ENCODE results near the gene HLTF. TPM values are rescaled to one million over a fixed set of nuclear protein-coding genes. Genes with fewer than 3 reads are reported as not detected.

The HLTF gene
- total and polyA plus RNA-seq, 2 of the 4 experiments (the other 2 are of a cell fraction), result 12.6 to 39.1 TPM

DNA sequence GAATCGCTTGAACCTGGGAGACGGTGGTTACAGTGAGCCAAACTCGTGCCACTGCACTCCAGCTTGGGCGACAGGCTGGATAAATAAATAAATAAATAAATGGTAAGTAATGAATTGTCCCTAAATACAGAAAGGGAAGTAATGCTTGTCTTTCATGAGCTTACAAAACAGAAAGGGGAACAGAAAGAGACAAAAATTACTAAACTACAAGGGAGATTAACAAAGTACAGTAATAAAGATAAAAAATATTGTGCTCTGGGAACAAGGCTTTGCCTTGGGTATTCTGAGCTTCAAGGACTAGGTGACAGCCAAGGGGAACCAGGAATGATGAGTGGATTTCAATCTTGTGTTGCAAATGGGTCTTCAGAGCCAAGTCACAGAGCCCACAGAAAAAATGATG, 9.2 kb upstream of the HLTF start:
- Histone ChIP-seq H3K36me3 (ENCODE audit: control insufficient read depth, insufficient read depth, low read length) (no peaks in the 10 kb centered on the region), H3K9me1 (ENCODE audit: insufficient read depth, low read length) (no peaks in the 10 kb centered on the region), H3K79me1 (ENCODE audit: low read depth in 1 of 2, low read length in 2 of 2) (no peaks in the 10 kb centered on the region), H2BK120ac (ENCODE audit: low read depth, low read length) (no peak overlapping the region), H3K9me3 (ENCODE audit: control insufficient read depth, insufficient read depth, low read length) (no peaks in the 10 kb centered on the region), H2AK5ac (ENCODE audit: low read depth, low read length) (no peak overlapping the region), H4K91ac (ENCODE audit: insufficient read depth, low read depth, low read length) (no peak overlapping the region), H3K56ac (ENCODE audit: extremely low read depth, insufficient read depth, low read length) (no peak overlapping the region), H3K23ac (ENCODE audit: low read depth, low read length) (no peak overlapping the region), H3K14ac (replicated peaks; ENCODE audit: low read depth, low read length) (no peak overlapping the region), H4K5ac (ENCODE audit: low read depth, low read length) (no peak overlapping the region), H2BK5ac (ENCODE audit: low read depth, low read length, poor library complexity, severe bottlenecking) (no peak overlapping the region), H3K4ac (ENCODE audit: low read depth, low read length) (no peak overlapping the region), H3K18ac (ENCODE audit: low read depth, low read length) (no peak overlapping the region), H3K4me2 (ENCODE audit: low read depth, low read length) (no peak overlapping the region), H2AK9ac (replicated peaks; ENCODE audit: low read depth, low read length, poor library complexity) (no peak overlapping the region), H3K4me1 (ENCODE audit: control insufficient read depth, insufficient read depth, low read length) (no peaks in the 10 kb centered on the region), H2AFZ (replicated peaks; ENCODE audit: low read length, poor library complexity) (no peak overlapping the region), H3K4me3 (ENCODE audit: insufficient read depth, low read depth, low read length) (no peak overlapping the region), H4K8ac (ENCODE audit: low read depth in 2 of 2, low read length in 2 of 2) (no peak overlapping the region), H3K27ac (ENCODE audit: insufficient read depth, low read length) (no peak overlapping the region), H3K27me3 (ENCODE audit: control insufficient read depth, insufficient read depth, low read length) (no peaks in the 10 kb centered on the region), H2BK20ac (ENCODE audit: low read depth, low read length) (no peak overlapping the region), H2BK15ac (ENCODE audit: low read depth, low read length) (no peak overlapping the region), H3K9ac (ENCODE audit: low read depth, low read length) (no peak overlapping the region), H4K20me1 (ENCODE audit: insufficient read depth, low read length) (no peaks in the 10 kb centered on the region)
- intact Hi-C loops (cut with micrococcal nuclease) (no loop called here), dilution Hi-C loops (cut with HindIII; ENCODE audit: low sequenced_read_pairs, unreplicated experiment) (no loop called here), in situ Hi-C loops (cut with MboI; ENCODE audit: low sequenced_read_pairs) (no loop called here)
- ATAC-seq (ENCODE audit: low read depth) (no peak), DNase-seq (no peak)
- ChIA-PET CTCF (no interaction called here), POLR2A (ENCODE audit: unreplicated experiment) (no interaction called here)
- no TSS peak for BruUV-seq (replicated peaks)
- no CpG with 5 or more reads among the region's 4 CpGs for WGBS, 2 experiments (ENCODE audit: extremely low coverage in 2 of 2, insufficient read length in 1 of 2)
- TF ChIP-seq FOS (IDR thresholded peaks at IDR 0.05; ENCODE audit: low read depth, low read length) (no peak), RFX5 (IDR thresholded peaks at IDR 0.05; ENCODE audit: low read depth, low read length) (no peak), RAD21 (IDR thresholded peaks at IDR 0.05; ENCODE audit: low read length) (no peak), BHLHE40 (IDR thresholded peaks at IDR 0.05; ENCODE audit: low read depth, low read length) (no peak), SMC3 (IDR thresholded peaks at IDR 0.05; ENCODE audit: low read depth, low read length) (no peak), CTCF (conservative IDR thresholded peaks at IDR 0.05; ENCODE audit: low read depth, low read length) (no peak), NFE2L2 (IDR thresholded peaks at IDR 0.05; ENCODE audit: low read depth, low read length) (no peak), MAZ (IDR thresholded peaks at IDR 0.05; ENCODE audit: borderline replicate concordance, low read depth, low read length) (no peak), MXI1 (IDR thresholded peaks at IDR 0.05; ENCODE audit: borderline replicate concordance, low read depth, low read length) (no peak), POLR2A (IDR thresholded peaks at IDR 0.05; ENCODE audit: low read depth, low read length) (no peak), MAFK (IDR thresholded peaks at IDR 0.05; ENCODE audit: low read depth, low read length) (no peak), CEBPB (IDR thresholded peaks at IDR 0.05; ENCODE audit: low read depth, low read length) (no peak), CHD1 (IDR thresholded peaks at IDR 0.05; ENCODE audit: low read depth, low read length) (no peak)
- TF ChIP-seq, protein P1, sequence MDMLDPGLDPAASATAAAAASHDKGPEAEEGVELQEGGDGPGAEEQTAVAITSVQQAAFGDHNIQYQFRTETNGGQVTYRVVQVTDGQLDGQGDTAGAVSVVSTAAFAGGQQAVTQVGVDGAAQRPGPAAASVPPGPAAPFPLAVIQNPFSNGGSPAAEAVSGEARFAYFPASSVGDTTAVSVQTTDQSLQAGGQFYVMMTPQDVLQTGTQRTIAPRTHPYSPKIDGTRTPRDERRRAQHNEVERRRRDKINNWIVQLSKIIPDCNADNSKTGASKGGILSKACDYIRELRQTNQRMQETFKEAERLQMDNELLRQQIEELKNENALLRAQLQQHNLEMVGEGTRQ (IDR thresholded peaks at IDR 0.05; ENCODE audit: low read depth, low read length), result no peak
- TF ChIP-seq, protein P2, sequence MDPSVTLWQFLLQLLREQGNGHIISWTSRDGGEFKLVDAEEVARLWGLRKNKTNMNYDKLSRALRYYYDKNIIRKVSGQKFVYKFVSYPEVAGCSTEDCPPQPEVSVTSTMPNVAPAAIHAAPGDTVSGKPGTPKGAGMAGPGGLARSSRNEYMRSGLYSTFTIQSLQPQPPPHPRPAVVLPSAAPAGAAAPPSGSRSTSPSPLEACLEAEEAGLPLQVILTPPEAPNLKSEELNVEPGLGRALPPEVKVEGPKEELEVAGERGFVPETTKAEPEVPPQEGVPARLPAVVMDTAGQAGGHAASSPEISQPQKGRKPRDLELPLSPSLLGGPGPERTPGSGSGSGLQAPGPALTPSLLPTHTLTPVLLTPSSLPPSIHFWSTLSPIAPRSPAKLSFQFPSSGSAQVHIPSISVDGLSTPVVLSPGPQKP (IDR thresholded peaks at IDR 0.05; ENCODE audit: borderline replicate concordance, low read depth, low read length), result no peak

Data from IMR-90 (cell line).